Eye (tissue), 1 donor: ENCODE results near the gene TMEM87B.
"Not testable (repeated sequence)": the region's sequence is repeated elsewhere in the genome, so short reads cannot be mapped to it uniquely, and the experiment has no call there.

Source experiments
- DNase-seq: peaks from one replicate; pipeline ENCODE4 v3.0.0-alpha.2; 2015

Gene TMEM87B

GRCh38 chr2:112137516-112138158 lies 82.6 kb downstream of the TMEM87B start:
- no peak for DNase-seq

- DNase-seq: peak; percentile 76
These were observed 83.3 kb downstream of the TMEM87B start, which contains the start of gene FBLN7 for GRCh38 chr2:112138159-112139032. Gene FBLN7 (plus strand): TSS chr2:112138385. CDS start chr2:112138656, 271 bp downstream.

GRCh38 chr2:112139033-112139614 lies 84.1 kb downstream of the TMEM87B start:
- DNase-seq: not testable (repeated sequence)

- DNase-seq: not testable (repeated sequence)
These were observed 84.7 kb downstream of the TMEM87B start for GRCh38 chr2:112139661-112140204.

GRCh38 chr2:112140205-112140802 lies 85.2 kb downstream of the TMEM87B start:
- peak; percentile 56 for DNase-seq

- DNase-seq: no peak
These were observed 86.0 kb downstream of the TMEM87B start for GRCh38 chr2:112140899-112141625.

GRCh38 chr2:112141626-112142007 lies 86.5 kb downstream of the TMEM87B start:
- DNase-seq: no peak

GRCh38 chr2:112142525-112143078 lies 87.5 kb downstream of the TMEM87B start:
- no peak for DNase-seq

- DNase-seq: no peak
These were observed 88.1 kb downstream of the TMEM87B start for GRCh38 chr2:112143150-112143549.

DNA sequence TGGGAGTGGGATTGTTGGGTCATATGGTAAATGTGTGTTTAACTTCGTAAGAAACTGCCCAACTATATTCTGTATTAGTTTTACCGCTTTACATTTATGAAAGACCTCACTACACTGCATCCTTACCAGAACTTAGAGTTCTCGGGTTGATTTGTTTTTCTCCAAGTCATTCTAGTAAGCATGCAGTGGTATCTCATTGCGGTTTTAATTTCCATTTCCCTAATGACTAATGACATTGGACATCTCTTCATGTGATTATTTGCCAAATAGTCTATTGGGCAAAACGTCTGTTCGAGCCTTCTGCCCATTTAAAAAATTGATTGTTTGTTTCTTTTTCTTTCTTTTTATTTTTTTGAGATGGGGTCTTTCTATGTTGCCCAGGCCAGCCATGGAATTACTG lies 89.9 kb downstream of the TMEM87B start:
- DNase-seq: no peak

GRCh38 chr2:112147382-112148168 lies 92.5 kb downstream of the TMEM87B start:
- DNase-seq: no peak

GRCh38 chr2:112148477-112148876 lies 93.4 kb downstream of the TMEM87B start:
- no peak for DNase-seq

DNA sequence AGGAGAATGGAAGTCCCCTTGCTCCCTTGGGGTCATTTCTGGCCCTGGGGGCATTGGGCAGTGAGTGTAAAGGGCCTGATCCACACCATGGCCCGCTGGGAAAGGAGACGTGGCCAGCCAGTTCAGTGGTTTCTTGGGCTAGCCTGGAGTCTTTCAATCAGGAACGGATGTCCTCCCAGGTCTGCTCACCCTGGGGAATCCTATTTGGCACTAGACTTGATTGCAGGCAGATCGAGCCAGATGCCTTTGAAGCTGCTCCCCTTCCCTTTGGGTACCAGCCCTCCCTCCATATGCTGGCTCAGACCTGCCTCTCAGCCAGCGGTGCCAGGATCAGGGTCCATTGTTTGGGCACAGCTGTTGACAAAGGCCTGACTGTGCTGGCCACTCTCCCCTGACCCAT lies 94.1 kb downstream of the TMEM87B start:
- DNase-seq: no peak

- no peak for DNase-seq
These were observed 94.9 kb downstream of the TMEM87B start for GRCh38 chr2:112149866-112150435.

GRCh38 chr2:112150447-112150846 lies 95.4 kb downstream of the TMEM87B start:
- DNase-seq: peak; percentile 19

DNA sequence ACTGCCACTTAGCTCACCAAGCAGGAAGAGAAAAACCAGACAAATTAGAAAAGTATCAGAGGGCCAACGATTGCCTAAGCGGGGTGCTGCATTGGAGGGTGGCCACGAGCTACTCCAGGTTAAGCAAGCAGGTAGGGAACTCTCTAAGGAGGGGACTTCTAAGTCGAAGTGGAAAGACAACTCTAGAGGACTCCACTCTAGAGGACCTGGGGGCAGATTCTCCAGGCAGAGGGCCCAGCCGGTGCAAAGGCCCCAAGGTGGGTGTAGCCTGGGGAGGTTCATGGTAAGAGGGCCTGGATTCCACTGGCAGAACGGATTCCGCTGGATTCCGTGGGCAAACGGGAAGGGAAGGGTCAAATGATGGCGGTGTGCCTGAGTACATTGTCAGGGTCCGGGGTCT lies 95.8 kb downstream of the TMEM87B start:
- DNase-seq: no peak

DNA sequence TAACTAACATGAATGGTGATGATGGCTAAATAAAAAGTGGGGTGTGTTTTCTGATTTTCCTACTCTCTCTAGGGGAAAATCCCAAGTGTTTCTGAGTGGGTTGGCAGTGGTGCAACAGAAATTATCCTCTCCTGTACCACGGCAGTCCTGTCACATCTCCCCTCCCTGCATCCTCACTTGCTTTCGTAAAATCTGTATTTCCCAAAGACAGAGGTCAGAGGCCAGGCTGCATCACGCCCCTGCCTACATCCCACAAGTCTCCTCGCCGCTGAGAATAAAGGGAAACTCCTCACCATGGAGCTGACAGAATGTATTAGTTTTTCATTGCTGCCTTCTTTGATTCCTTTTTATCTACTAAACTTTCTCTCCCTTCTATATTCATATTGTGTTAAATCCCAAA lies 96.2 kb downstream of the TMEM87B start:
- no peak for DNase-seq

DNA sequence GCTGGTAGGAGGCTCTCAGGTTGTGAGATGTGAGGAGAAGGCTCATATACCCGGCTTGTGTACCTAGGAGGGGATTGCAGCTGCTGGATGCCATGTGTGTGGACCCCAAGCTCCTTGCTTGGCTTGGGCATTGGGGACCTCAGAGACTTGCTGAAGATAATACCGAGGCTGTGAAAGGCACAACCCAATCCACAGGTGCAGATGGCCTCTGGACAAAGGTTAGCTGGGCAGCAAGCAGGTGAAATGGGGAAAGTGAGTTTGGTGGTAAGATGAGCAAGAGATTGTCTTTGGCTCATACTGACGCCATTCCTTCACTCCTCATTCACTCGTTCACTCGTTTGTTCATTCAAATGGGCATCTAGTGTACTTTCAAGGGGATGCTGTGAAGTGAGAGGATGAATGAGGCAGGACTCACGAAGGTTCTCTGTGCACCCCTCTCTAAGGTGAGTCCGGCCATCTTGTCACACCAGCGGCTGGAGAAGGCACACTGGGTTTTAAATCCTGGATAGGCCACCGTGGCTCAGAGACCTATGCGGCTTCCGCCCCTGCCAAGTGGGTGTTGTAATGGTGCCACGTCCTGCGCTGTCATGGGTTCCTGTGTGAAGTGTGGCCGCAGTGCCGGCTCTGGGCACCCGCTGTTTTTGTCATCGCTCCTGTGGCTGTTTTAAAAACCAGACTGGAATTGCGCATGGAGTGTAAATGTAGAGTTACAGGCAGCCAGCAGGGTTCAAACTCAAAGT lies 96.8 kb downstream of the TMEM87B start:
- DNase-seq: no peak

DNA sequence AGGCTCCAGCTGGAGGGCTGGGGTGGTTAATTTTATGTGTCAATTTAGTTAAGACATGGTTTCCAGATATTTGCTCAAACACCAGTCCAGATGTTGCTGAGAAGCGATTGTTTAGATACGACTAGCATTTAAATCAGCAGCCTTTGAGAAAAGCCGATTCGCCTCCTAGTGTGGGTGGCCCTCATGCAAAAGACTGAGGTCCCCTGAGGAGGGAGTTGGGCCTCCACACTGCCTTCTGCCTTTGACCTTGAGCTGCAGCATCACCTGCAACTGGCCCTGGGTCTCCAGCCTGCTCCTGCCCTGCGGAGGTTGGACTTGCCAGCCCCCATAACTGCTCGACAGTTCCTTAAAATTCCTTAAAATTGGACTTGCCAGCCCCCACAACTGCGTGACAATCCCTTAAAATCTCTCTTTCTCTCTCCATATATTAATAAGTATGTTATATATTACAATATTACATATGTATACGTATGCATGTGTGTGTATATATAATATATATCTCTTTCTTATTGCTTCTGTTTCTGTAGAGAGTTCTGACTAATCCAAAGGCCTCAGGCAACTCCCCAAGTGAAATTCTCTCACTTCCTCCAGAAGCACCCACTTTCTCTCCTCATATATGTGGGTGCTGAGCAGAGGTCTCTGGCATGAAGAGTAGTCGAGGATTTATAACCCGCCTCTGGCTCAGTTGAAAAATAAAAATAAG lies 97.6 kb downstream of the TMEM87B start:
- no peak for DNase-seq

DNA sequence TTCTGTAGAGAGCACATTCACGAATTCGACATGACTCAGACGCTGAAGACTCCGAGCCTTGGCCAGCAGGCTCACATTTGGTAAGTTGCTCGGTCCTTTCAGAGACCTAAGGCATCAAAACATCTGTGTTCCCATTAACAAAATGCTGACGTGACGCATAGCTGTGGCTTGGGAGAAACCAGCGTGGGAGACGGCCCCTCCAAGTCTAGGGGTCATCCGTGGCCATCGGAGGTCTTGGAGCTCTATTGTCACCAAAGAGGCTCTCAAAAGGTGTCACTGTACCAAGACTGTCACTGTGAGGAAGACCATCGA lies 98.1 kb downstream of the TMEM87B start:
- no peak for DNase-seq
